Ovary (tissue), 9 donors: ENCODE results near the gene JAML. TPM values are rescaled to one million over a fixed set of nuclear protein-coding genes. Genes with fewer than 3 reads are reported as not detected.

Experiments used
- DNase-seq, 5 donors: peaks; one replicate each; pipeline ENCODE4 v3.0.0-alpha.2; 2019 to 2020
- H3K27ac ChIP-seq, 2 donors: fragments of 200-600 bp; one replicate each; pipeline versions ENCODE4 v1.5.1 to v1.8.0; 2019 to 2022
- H3K27me3 ChIP-seq: fragments of 200-600 bp; one replicate; pipeline ENCODE4 v1.8.0; 2022
- H3K36me3 ChIP-seq: fragments of 200-600 bp; sonication (generic); one replicate; pipeline ENCODE4 v1.5.1; 2019
- H3K4me1 ChIP-seq: one replicate; pipeline ENCODE4 v1.8.1; 2013; ENCODE audit warnings: mild to moderate bottlenecking, moderate library complexity; ENCODE audit not compliant: insufficient read depth
- H3K4me3 ChIP-seq: fragments of 200-600 bp; sonication (generic); one replicate; pipeline ENCODE4 v1.5.1; 2017
- H3K9me3 ChIP-seq, 2 donors: fragments of 200-600 bp in 1 of 2; sonication (generic) in 1 of 2; one replicate each; pipeline versions ENCODE4 v1.5.1 to v1.8.1; 2013 to 2019; ENCODE audit warnings: mild to moderate bottlenecking in 1 of 2, moderate library complexity in 1 of 2
- EP300 ChIP-seq: sonication (generic); formaldehyde crosslinking; IDR thresholded peaks from one replicate; pipeline ENCODE4 v1.6.1; 2017; ENCODE audit warnings: antibody characterized with exemption
- POLR2A ChIP-seq: fragments of 450-650 bp; IDR thresholded peaks from one replicate; pipeline ENCODE4 v1.6.1; 2017; ENCODE audit warnings: antibody characterized with exemption, mild to moderate bottlenecking, moderate library complexity
- WGBS, 3 donors: extraction: QIAGEN DNeasy Blood & Tissue Kit in 1 of 3; methylation state at CpG; one replicate each; pipeline versions ENCODE4 v1.1.5 to v1.1.7; 2013 to 2017; 5-methylcytosine and 5-hydroxymethylcytosine counted together
- intact Hi-C, 4 donors: fragments of 100-400 bp; cut with DNase I; formaldehyde crosslinking; loops; one replicate each; pipeline versions ENCODE4 v1.11.0 to v1.15.1; 2022 to 2023
- polyA plus RNA-seq, 2 donors: library from polyadenylated mRNA; stranded (reverse); fragments of 200-250 nt in 1 of 2; fragments of 350-450 nt in 1 of 2; fragmentation: Illumina TruSeq in 1 of 2; extraction: RNeasy Lipid Tissue Mini Kit (QIAGEN cat#74804) in 1 of 2; gene quantifications; one replicate each; pipeline ENCODE4 v1.2.3, GENCODE V29; 2013 to 2014
- total RNA-seq, 7 donors: library from RNA; depleted of rRNA in 2 of 7; stranded (reverse); fragments of >200 nt in 2 of 7; fragmentation: NEBNext Ultra II Directional in 3 of 7; extraction: Animal tissue kit (Norgen Biotek cat#: 25700) in 3 of 7; gene quantifications; one replicate each; pipeline versions ENCODE4 v1.1.0 to v1.2.4, GENCODE V29; 2016 to 2023
- TF ChIP-seq, protein P1 (sequence below), 3 donors: fragments of 450-650 bp in 2 of 3; fragments of 200-600 bp in 1 of 3; IDR thresholded peaks; one replicate each; pipeline versions ENCODE4 v1.5.1 to v1.8.0; 2016 to 2022; ENCODE audit warnings: antibody characterized with exemption in 3 of 3, mild to moderate bottlenecking in 1 of 3
- donor health status: DM: no; HTN: no; CAD: no; lungs with moderate emphysema.
- donor health status: DM: no; HTN: no; CAD: no.
- donor health status: Bipolar disorder and iron deficiency.
- donor health status: DM: yes; HTN: yes; CAD: no.
- donor health status: DM: no; HTN: no; CAD: no.
- donor health status: DM: yes; HTN: yes; CAD: no.

The JAML gene
- total and polyA plus RNA-seq, 9 donors = 0.79 to 18.0 (median 2.0) TPM

DNA sequence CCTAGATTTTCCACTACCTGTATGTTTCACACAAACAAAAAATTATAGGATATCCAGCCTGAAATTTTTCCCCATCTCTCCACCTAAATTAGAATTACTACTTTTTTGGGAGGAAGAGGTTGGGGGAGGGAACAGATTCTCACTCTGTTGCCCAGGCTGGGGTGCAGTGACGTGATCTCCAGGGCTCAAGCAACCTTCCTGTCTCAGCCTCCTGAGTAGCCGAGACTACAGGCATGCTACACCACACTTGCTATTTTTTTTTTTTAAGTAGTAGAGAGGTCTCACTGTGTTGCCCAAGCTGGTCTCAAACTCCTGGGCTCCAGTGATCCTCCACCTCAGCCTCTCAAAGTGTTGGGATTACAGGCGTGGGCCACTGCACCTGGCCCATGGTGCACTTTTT is 9.5 kb downstream of the JAML start:
- Histone ChIP-seq H3K27ac (no peak overlapping the region), H3K9me3 (no peaks in the 10 kb centered on the region), H3K27me3 (no peaks in the 10 kb centered on the region), H3K36me3 (no peaks in the 10 kb centered on the region), H3K4me3 (no peak overlapping the region), H3K4me1 (no peaks in the 10 kb centered on the region)
- 59 to 68% (median 64%) methylated on average over 3 of the region's 3 CpGs for WGBS, 3 donors
- TF ChIP-seq POLR2A (no peak), EP300 (no peak)
- TF ChIP-seq, protein P1, sequence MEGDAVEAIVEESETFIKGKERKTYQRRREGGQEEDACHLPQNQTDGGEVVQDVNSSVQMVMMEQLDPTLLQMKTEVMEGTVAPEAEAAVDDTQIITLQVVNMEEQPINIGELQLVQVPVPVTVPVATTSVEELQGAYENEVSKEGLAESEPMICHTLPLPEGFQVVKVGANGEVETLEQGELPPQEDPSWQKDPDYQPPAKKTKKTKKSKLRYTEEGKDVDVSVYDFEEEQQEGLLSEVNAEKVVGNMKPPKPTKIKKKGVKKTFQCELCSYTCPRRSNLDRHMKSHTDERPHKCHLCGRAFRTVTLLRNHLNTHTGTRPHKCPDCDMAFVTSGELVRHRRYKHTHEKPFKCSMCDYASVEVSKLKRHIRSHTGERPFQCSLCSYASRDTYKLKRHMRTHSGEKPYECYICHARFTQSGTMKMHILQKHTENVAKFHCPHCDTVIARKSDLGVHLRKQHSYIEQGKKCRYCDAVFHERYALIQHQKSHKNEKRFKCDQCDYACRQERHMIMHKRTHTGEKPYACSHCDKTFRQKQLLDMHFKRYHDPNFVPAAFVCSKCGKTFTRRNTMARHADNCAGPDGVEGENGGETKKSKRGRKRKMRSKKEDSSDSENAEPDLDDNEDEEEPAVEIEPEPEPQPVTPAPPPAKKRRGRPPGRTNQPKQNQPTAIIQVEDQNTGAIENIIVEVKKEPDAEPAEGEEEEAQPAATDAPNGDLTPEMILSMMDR (IDR thresholded peaks at IDR 0.05) = no peak
- intact Hi-C loops = no loop called here
- no peak for DNase-seq

- intact Hi-C loops = no loop called here
- Histone ChIP-seq H3K27me3 (no peaks in the 10 kb centered on the region), H3K4me1 (no peaks in the 10 kb centered on the region), H3K36me3 (no peaks in the 10 kb centered on the region), H3K27ac (no peak overlapping the region), H3K9me3 (no peaks in the 10 kb centered on the region), H3K4me3 (no peak overlapping the region)
- DNase-seq = no peak
- no peak for TF ChIP-seq EP300
- no peak for TF ChIP-seq POLR2A
- TF ChIP-seq, protein P1 (IDR thresholded peaks at IDR 0.05) = no peak
- 61 to 65% (median 64%) methylated on average over 6 of the region's 6 CpGs for WGBS, 3 donors
These were observed 10.4 kb downstream of the JAML start for GRCh38 chr11:118214210-118214914.

DNA sequence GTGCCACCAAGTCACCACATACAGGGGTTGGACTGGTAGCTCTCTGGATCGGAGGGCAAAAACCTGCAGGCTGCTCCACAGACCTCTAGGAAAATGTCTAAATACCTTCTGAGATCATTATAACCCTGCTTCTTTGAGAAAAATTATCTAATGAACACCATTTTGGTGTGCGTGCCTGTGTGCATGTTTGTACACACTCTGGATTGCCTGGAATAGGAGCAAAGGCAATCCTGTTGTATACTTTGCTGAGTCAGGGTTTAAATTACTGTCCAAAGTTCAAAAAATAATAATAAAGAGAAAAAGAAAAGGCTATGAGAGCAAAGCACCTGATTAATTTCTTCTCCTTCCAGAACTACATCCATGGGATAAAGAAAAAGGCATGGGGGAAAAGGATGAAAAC is 11.0 kb downstream of the JAML start:
- 81 to 88% (median 87%) methylated on average over 2 of the region's 2 CpGs for WGBS, 3 donors
- H3K36me3 ChIP-seq = no peaks in the 10 kb centered on the region
- intact Hi-C loops = no loop called here
- H3K9me3 ChIP-seq = no peaks in the 10 kb centered on the region
- no peaks in the 10 kb centered on the region for H3K4me1 ChIP-seq
- no peak for DNase-seq
- no peak overlapping the region for H3K27ac ChIP-seq
- TF ChIP-seq EP300 (no peak), POLR2A (no peak)
- TF ChIP-seq, protein P1 (IDR thresholded peaks at IDR 0.05) = no peak
- no peak overlapping the region for H3K4me3 ChIP-seq
- H3K27me3 ChIP-seq = no peaks in the 10 kb centered on the region

GRCh38 chr11:118213201-118213600 is 11.6 kb downstream of the JAML start:
- intact Hi-C loops = no loop called here
- TF ChIP-seq POLR2A = no peak
- TF ChIP-seq, protein P1 (IDR thresholded peaks at IDR 0.05) = no peak
- TF ChIP-seq EP300 = no peak
- Histone ChIP-seq H3K4me3 (no peak overlapping the region), H3K4me1 (no peaks in the 10 kb centered on the region), H3K27me3 (no peaks in the 10 kb centered on the region), H3K27ac (no peak overlapping the region), H3K9me3 (no peaks in the 10 kb centered on the region), H3K36me3 (no peaks in the 10 kb centered on the region)
- 68 to 77% (median 75%) methylated on average over 4 of the region's 4 CpGs for WGBS, 3 donors
- DNase-seq = no peak
